GM12874 (cell line): ENCODE measurements around the gene KDM2A.

Experiments used
- CTCF ChIP-seq: IDR thresholded peaks from 2 replicates; pipeline ENCODE4 v1.5.1; 2011; ENCODE audit warnings: low read depth, mild to moderate bottlenecking, control low read depth, low read length, moderate library complexity; ENCODE audit not compliant: insufficient read depth

KDM2A gene

GRCh38 chr11:67233584-67234190, 114.6 kb downstream of the KDM2A start:
- TF ChIP-seq CTCF, result no peak

GRCh38 chr11:67237574-67237973, 118.5 kb downstream of the KDM2A start:
- TF ChIP-seq CTCF, result no peak

- TF ChIP-seq CTCF, result no peak
Observed at GRCh38 chr11:67238894-67239782, 120.1 kb downstream of the KDM2A start.

- TF ChIP-seq CTCF, result no peak
Observed at GRCh38 chr11:67239783-67240575, 120.9 kb downstream of the KDM2A start.

- TF ChIP-seq CTCF, result no peak
Observed at GRCh38 chr11:67240576-67241389, 121.7 kb downstream of the KDM2A start.

- no peak for TF ChIP-seq CTCF
Observed at GRCh38 chr11:67242548-67242947, 123.5 kb downstream of the KDM2A start.

- TF ChIP-seq CTCF, result no peak
Observed at GRCh38 chr11:67243051-67243450, 124.0 kb downstream of the KDM2A start.
